Vagina (tissue), 2 donors: Measurements from ENCODE around the gene CGB3.

Experiments used
- POLR2A ChIP-seq, 2 donors: fragments of 450-650 bp; IDR thresholded peaks; one replicate each; pipeline ENCODE4 v1.6.1; 2017; ENCODE audit warnings: antibody characterized with exemption in 2 of 2, mild to moderate bottlenecking in 2 of 2, moderate library complexity in 2 of 2
- POLR2AphosphoS5 ChIP-seq, 2 donors: sonication (generic); formaldehyde crosslinking; IDR thresholded peaks; one replicate each; pipeline ENCODE4 v1.9.0; 2017; ENCODE audit warnings: antibody characterized with exemption in 2 of 2, mild to moderate bottlenecking in 2 of 2, low read depth in 1 of 2; ENCODE audit not compliant: insufficient read depth in 1 of 2
- TF ChIP-seq, protein P1 (sequence below), 3 experiments: fragments of 450-650 bp in 2 of 3; fragments of 200-600 bp in 1 of 3; sonication (generic) in 1 of 3; IDR thresholded peaks; one replicate each; pipeline ENCODE4 v1.5.1; 2017 to 2019; ENCODE audit warnings: antibody characterized with exemption in 3 of 3, mild to moderate bottlenecking in 2 of 3, moderate library complexity in 2 of 3

DNA sequence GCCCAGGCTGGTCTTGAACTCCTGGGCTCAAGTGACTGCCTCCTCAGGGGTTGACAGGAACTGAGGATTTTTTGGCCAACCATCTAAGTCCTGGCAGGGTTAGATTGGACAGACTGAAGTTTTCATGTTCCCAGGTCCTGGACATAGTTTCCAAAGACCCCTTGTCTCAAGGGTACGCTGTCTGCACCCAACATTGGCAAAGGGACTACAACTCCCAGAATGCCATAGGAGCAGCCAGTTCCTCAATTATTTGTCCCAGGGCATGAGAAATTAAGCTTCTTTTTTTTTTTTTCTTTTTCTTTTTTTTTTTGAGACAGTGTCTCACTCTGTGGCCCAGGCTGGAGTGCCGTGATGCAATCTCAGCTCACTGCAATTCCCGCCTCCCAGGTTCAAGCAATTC, 37.9 kb downstream of the CGB3 start:
- TF ChIP-seq, protein P1, sequence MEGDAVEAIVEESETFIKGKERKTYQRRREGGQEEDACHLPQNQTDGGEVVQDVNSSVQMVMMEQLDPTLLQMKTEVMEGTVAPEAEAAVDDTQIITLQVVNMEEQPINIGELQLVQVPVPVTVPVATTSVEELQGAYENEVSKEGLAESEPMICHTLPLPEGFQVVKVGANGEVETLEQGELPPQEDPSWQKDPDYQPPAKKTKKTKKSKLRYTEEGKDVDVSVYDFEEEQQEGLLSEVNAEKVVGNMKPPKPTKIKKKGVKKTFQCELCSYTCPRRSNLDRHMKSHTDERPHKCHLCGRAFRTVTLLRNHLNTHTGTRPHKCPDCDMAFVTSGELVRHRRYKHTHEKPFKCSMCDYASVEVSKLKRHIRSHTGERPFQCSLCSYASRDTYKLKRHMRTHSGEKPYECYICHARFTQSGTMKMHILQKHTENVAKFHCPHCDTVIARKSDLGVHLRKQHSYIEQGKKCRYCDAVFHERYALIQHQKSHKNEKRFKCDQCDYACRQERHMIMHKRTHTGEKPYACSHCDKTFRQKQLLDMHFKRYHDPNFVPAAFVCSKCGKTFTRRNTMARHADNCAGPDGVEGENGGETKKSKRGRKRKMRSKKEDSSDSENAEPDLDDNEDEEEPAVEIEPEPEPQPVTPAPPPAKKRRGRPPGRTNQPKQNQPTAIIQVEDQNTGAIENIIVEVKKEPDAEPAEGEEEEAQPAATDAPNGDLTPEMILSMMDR (IDR thresholded peaks at IDR 0.05), result no peak
- TF ChIP-seq POLR2AphosphoS5 (IDR thresholded peaks at IDR 0.05; ENCODE audit: insufficient read depth in 1 of 2, low read depth in 1 of 2) (no peak), POLR2A (IDR thresholded peaks at IDR 0.05) (no peak)
